ENCODE data around the gene C19orf81.

Gene C19orf81

DNA sequence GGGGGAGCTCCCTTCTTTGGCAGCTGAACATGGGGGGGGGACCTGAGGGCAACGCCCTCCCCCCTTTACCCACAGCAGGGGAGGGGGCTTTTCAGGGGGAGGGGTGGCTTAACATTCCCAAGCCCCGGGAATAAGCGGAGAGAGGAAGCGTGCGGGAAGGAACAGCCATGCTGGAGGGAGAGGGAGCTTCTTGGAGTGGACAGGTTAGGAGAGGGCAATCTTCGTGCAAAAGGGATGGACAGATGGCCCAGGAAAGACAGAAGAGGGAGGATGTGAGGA lies 10.8 kb downstream of the C19orf81 start:
- DNase-seq = no peak

DNA sequence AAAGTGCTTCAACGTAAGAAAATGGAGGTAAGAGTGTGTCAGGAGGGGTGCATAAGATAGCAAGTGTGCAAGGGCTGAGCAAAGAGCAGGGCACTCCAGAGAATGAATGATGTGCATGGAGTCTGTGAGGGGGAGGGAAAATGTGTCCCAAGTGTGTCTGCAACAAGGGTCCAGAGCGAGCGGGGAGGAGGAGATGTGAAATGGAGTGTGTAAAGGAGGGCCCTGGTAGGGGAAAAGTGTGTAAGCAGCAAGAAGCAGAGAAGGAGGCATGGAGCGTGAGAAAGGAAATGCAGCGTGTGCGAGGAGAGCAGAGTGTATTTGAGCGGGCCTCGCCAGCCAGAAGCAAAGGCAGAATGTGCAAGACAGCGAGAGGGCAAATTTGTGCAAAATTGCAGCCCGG lies 11.8 kb downstream of the C19orf81 start:
- DNase-seq = no peak

DNA sequence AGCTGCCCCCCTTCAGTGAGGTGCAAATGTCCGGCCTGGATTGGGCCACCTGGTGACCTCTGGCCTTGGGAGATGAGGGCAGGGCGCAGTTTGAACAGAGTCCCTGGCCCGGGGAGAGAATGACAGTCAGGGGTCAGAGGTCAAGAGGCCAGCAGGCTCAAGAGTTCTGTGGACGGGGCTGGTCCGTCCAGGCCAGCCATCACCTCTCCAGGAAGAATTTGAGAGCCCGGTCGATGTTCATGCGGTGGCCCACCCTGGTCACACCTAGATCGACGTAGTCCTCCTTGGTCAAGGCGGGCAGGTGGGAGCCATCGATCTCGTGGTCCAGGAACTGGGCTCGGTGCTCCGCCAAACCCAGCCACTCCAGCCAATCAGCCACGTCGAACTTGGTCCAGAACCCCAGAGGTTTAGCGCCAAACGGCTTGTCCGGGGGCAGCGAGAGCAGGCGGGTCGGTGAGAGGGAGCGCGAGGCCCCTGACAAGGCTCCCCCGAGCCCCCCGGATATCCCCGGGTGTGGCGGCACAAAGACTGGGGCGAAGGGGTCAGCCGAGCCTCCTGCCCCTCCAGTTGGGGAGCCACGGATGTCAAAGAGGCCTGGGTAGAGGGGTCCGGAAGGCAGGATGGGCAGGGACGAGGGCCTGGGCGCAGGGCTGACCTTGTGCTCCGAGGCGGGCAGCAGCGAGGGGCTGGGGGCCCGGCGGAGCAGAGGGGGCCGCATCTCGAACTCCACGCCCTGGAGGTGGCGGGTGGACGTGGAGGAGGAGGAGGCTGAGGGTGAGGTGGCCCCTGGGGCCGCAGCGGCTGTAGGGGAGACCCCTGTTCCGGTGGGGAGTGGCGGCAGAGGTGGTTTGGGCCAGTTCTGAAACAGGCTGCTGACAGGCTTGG lies 12.8 kb downstream of the C19orf81 start:
- DNase-seq = no peak

DNA sequence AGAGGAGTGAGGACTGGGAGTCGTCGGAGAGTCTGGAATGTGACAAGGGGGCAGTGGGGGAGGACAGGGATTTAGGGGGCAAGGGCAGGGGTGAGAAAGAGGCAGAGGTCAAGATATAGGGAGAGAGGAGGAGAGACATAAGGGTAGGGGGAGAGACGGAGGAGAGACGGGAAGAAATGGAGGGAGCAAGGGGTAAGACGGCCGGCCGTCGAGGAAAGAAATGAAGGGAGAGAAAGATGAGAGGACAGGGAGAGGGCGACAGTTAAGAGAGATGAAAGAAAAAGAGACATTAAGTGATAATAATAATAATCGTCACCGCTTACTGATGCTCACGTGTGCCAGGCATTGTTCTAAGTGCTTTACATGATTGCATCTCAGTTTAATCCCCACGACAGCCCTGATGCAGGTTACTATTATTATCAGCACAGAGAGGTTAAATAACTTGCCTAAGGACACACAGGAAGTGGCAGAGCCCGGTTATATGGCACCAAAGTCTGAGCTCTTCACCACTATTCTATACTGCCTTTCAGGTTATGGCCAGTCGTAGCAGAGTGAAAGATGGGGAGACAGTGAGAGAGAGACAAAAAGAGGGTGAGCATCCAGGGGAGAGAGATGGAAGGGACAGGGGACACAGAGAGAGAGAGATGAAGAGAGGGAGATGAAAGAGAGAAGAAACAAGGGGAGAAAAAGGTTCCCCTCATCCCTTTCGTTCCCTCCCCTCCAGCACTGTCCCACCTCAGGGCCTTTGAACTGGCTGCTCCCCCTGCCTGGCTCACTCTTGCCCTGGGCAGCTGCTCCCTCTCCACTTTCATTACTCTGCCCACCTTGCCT lies 13.6 kb downstream of the C19orf81 start:
- no peak for DNase-seq

DNA sequence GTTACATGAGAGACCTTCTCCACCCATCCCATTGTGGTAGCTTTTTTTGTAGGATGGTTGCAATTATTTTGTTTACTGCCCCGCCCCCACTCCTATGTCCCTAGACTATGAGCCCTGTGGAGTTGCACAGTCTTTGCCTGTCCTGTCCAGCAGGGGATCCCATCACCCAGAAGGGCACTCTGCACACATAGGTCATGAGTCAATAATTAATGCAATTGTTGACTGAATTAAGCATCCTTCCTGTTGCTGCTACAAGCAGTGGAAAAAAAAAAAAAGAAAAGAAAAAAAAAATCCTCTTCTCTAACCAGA lies 14.2 kb downstream of the C19orf81 start:
- DNase-seq = no peak

DNA sequence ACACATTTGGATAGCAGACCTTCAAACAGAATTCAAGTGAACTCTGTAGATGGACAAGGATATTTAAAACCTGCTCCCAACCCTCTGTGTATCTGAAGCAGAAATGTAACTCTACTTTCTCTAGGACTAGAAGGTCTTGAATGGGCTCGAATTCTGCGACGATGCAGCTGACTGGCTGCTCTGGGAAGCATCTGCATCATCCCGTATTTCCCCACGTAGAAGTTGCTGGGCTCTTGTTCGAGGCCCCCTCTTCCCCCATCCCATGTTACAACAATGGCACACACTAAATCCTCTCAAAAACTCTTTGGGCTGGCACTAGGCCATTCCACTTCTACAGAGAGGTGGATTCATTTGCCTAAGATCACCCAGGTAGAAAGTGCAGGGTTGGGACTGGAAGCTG lies 15.0 kb downstream of the C19orf81 start:
- DNase-seq = no peak

DNA sequence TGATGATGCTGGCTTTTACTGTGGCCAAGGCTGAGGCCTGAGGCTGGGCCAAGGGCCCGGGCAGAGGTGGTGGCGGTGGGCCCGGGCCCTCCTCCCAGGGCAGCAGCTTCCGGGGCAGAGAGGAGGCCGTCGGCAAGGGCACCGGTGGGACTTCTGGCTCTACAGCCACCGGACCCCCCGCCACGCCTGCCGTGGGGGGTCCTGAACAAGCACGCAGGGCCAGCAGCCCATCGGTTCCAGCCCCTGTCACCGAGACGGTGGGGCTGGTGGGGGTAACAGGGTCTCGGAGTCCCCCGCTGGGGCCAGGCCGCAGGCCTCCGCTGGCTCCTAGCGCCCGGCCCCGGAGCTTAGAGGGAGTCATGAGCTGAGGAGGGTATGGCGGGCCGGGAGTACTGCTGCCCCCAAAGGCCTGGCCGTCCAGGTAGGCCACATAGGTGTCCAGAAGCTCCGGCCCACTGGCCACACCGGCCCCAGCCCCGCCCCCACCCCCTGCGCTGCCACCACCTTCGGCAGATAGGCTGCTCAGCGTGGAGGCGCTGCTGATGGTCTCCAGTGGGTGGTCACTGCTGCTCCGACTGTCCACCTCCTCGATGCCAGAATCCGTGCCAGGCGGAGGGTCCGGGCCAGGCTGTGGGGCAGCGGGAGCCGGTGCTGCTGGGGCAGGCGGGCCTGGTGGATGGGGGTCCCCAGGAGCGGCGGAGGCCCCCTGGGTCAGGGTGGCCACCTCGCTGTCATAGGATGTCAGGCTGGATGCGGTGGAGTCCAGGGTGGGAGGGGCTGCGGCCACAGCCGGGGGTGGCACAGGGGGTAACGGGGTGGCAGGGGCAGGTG lies 17.3 kb downstream of the C19orf81 start:
- no peak for DNase-seq

DNA sequence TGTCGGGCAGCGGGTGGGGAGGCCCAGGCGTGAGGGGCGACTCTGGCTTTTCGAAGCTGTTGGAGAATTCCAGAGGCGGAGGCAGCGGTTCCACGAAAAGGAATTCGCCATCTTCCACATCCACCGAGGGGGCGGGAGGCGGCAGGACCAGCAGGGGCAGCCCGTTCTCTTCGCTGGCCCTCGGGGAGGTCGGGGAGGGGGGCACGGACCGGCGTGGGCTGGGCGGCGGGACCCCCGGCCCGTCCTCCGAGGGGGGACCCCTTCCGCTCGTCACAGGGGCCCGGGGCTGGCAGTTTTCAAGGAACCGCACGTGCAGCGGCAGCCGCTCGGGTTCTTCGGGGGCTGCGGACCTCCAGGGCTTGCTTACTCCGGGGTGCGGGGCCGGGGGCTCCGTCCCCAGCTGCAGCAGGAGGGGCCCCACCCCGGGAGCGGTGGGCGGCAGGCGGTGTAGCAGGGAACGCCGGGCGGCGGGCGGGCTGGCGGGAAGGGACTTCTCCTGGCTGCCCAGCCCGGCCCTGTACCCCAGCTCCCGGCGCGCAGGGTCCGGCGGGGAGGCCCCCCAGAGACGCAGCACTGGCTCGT lies 18.0 kb downstream of the C19orf81 start:
- DNase-seq = no peak

DNA sequence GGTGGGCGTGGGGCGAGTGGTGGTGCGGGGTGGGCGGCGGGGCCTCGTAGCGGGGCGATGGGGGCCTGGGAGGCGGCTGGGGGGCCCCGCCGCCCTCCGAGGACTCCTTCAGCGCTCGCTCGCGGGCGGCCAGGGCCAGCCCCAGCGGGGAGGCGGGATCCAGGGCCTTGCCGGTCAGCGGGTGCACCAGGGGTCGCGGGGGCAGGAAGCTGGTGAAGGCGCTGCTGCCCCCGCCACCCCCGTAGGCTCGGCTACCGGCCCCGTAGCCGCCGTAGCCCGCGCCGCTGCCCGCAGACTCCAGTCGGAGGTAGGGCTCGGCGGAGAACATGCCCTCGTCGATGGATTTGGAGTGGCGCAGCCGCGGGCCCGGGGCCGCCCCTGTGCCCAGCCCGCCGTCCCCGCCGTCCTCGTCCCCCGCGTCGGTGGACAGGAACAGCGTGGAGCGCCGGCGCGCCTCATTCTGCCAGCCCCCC lies 18.6 kb downstream of the C19orf81 start:
- no peak for DNase-seq

DNA sequence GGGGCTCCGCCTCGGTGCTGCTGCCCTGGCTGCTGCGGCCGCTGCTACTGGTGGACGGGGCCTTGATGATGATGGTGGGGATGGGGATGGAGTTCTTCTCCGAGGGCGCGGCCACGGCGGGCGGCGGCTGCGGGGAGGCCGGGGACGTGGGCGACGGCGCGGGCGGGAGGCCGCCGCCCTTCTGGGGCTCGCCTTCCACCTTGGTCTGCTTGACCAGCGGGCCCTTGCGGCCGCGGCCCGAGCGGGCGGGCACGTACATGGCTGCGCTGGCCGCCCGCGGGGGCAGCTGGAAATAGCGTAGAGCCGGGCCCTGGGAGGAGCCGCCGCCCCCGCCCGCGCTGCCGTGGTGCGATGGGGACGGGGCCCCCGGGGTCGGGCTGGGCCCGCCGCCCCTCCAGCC lies 19.2 kb downstream of the C19orf81 start:
- no peak for DNase-seq

DNA sequence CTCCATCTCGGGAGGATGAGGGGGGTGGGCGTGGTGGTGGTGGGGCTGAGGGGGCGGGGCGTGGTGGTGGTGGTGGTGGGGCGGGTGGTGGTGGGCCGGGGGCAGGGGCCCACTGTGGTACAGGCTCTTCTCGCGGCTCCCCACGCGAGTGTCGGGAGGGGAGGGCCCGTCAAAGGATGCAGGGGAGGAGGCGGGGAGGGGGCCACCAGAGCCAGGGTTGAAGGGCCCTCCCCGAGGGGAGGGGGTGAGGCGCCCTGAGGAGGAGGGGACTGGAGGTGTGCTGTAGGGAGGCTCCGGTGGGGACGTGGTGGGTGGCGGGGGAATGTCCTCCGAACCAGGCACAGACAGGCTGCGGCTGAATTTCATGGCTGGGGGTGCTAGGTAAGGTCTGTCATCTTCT lies 19.6 kb downstream of the C19orf81 start:
- DNase-seq = no peak

DNA sequence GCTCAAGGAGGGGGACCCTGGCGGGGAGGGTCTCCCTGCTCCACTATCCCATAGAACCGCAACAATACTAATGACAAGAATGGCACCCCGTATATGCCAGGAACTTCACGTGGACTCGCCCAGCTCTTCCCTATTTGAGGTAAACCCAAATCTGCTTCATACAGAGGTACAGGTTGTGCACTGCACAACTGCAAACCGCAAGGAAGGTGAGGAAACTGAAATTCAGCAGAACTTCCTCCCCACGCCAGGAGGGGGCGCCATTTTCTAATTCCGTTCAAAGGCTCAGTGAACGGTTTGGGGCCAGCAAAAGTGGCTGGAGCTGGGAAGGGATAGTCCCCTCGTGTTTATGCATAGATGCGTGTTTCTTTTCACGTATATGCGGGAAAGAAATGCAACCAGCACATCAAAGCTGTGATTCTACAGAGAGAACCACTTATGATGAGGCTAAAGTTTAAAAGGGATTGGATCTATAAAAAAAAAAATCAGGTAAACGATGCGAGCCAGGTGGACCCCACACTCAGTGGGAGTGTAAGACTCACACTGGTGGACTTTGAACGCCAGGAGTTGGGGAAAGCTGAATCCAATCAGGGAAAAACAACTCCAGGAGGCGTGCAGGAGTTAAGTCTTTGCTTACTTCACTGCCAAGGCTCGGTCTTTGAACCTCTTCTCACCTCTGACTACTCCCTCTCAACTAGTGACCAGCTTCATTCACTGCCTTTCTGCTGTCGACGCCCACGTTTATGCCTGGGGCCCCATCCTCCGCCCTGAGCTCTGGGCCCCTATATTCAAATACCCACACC lies 20.3 kb downstream of the C19orf81 start:
- DNase-seq = peak; percentile 22

DNA sequence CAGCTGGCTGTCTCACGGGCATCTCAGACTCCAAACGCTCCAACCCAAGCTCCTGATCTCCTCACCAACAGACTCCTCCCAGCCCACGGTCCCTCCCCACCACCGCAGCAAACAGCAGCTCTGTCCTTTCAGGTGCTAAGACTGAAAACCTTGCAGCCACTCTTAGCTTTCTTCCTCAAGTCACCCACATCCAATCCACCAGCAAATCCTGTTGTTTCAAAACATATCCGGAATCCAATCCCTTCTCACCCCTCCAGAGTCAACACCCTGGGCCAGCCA lies 20.8 kb downstream of the C19orf81 start:
- DNase-seq = no peak

DNA sequence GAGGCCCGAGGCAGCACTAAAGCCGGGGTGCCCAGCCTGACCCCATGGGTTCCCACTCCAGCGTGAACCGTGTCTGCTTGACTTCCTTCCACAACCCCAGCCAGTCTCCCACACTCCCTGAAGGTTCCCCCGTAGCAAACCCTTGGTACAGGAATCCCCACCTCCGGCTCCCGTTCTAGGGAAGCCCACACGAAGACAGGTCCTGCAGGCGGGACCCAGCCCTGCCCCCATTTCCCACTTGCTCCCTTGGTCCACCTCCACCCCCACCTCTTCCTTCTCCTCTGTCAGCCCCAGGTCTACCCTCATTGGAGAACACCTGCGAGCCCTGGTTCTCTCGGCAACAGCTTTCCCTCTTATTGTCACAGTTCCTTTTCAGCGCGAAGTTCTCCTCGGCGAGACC lies 23.9 kb downstream of the C19orf81 start:
- DNase-seq = no peak

DNA sequence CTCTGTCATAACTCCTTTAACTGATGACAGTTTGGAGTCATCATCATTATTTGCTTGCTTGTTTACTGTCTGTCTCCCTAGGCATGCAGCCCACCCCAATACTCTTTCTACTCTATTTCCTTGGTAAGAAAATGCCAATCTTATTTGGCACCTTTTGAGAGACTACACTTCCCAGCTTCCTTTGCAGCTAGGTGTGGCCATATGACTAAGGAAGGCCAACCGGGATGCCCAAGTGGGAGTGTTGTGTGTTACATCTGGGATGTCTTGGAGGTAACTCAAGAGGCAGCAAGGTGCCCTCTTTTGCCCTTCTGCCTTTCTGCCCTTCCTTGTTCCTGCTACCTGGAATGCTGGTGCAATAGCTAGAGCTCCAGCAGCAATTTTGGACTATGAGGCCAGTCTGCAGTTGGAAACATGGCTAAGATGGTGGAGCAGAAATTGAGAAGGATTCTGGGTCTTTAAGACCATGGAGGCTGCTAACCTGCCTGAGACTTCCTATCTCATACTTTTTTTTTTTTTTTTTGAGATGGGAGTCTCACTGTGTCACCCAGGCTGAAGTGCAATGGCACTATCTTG lies 27.5 kb downstream of the C19orf81 start:
- DNase-seq = no peak

DNA sequence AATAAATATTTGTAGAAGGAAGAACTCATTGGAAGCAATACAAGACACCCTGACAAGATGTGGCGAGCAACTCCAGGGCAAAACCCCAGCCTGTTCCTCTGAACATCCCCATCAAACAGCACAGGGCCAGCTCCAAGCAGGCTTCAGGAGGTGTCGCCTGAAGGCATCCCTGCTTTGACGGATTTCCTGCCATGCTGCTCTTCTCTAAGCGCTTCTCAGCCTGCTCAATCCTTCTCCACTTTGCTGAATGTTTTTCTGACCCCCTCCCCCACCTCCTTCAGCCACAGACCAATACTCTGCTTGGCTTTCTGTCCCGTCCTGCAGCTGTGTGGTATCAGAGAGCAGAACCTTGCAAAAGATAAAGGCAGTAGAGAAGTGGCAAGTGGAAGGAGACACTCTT lies 28.4 kb downstream of the C19orf81 start:
- no peak for DNase-seq

DNA sequence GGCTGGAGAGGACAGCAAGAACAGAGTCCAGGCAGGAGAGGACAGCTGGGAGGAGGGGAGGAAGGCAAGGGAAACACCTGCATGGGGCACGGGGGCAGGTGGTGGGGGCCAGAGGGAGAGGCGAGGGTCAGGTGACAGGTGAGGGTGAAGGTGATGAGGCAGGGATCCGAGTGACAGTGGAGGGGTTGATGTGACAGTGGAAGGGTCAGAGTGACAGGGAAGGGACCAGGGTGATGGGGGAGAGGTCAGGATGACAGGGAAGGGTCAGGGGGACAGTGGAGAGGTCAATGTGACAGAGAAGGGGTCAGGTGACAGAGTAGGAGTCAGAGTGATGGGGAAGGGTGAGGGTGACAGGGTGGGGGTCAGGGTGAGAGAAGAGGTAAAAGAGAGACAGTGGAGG lies 29.1 kb downstream of the C19orf81 start:
- no peak for DNase-seq

DNA sequence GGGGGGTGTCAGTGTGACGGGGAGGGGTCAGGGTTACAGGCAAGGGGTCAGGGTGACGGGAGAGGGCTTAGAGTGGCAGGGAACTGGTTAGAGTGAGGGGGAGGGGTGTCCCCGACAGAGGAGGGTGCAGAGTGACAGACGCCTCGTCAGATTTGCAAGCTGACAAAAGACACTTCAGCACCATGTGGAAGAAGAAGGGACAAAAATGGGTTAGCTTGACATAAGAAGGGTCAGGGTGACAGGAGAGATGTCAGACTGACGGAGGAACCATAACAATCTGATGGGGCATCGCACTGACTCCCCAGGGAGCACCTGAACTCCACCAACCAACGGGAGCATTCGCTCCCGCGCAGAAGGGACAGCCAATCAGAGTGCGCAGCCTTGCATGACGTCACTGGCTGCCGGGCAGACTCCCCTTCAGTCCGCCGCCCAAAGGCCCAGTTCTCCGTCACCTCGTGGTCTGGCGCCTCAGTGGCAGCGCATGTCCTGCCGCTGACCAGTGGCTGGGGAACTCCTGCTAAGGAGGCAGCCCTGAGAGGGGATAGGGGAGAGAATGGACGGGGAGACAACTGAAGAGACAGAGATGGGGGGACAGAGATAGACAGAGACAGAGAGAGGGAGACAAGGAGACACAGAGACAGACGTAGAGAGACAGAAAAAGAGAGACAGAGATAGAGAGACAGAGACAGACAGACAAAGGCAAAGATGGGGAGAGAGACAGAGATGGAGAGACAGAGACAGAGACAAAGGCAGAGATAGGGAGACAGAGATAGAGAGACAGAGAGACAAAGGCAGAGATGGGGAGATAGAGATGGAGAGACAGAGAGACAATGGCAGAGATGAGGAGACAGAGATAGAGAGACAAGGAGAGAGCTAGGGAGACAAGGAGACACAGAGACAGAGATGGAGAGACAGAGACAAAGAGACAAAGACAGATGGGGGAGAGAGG lies 30.2 kb downstream of the C19orf81 start:
- peak; percentile 58 for DNase-seq

DNA sequence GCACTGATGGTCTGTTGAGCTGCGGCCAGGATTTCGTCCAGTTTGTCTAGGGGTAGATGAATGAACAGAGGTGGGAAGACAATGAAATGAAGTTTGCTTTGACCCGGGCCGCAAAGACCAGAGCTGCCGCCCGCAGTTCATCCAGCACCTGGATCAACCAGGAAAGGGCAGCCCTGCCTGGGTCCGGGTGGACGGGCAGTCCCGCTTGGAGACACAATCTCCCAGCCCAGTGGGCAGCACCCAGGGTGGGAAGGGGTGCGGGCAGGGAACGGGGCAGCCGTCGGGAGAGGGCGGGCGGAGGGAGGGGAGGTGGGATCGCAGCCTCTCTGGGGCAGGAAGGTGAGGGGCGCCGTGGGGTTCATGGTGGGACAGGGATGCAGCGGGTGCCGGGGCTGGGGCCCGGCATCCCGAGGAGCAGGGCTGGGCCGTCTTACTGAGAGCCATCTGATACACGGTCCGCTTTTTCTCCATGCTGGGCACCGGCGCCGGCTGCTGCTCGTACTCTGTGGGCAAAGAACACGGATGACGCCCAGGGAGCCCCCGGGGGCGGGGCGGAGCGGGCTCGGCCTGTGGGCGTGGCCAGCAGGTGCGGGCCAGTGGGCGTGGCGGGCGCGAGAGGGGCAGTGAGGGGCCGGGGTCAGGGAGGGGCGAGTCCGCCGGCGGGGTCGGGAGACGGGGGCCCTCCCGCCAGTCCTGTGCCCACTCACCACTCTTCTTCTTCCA lies 37.2 kb downstream of the C19orf81 start:
- DNase-seq = no peak

DNA sequence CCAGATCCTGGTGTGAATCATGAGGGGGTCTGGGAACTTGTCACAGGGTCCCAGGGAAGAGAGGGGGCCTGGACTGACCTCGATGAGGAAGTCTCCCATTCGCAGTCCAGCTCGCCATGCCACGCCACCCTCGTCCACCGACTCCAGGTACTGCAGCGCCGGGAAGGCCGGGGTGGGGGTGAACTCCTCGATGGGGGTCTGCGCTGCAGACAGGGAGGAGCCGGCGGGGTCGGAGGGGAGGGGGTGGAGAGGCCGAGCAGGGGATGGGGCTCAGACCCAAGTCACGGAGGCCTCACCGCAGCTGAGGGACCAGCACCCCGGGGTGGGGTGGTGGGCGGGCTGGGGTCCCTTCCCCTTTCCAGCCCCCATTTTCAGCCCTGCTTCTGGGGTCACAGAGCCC lies 39.5 kb downstream of the C19orf81 start:
- no peak for DNase-seq
